IMR-90 (cell line): ENCODE measurements around the gene ZYX. TPM values are rescaled to one million over a fixed set of nuclear protein-coding genes. Genes with fewer than 3 reads are reported as not detected.

Source experiments
- ATAC-seq: fragments of 200-7000 bp; cut with Tn5 transposase; 2 replicates; pipeline ENCODE4 v1.9.1; 2020; ENCODE audit warnings: low read depth, mild to moderate bottlenecking, moderate library complexity
- BruUV-seq: library from RNA; stranded (reverse); fragments of 400-500 nt; replicated peaks from 2 replicates; lab custom pipeline; 2021; lab: Mats Ljungman, UMichigan
- CTCF ChIA-PET: fragments of 300-600 bp; formaldehyde crosslinking; extraction: SDS; loops from one replicate; lab custom pipeline; 2021; ENCODE audit warnings: antibody characterized with exemption; lab: Yijun Ruan, JAX
- POLR2A ChIA-PET: fragments of 300-600 bp; sonication (Branson Sonifier 250); formaldehyde crosslinking; loops from one replicate; lab custom pipeline; 2022; ENCODE audit warnings: antibody characterized with exemption; ENCODE audit not compliant: unreplicated experiment; lab: Charles Lee
- DNase-seq: peaks from one replicate; pipeline ENCODE4 v3.0.0; 2013
- H2AFZ ChIP-seq: replicated peaks from 2 replicates; pipeline ENCODE3; 2013; ENCODE audit warnings: low read length, mild to moderate bottlenecking; ENCODE audit not compliant: poor library complexity
- H2AK5ac ChIP-seq: 2 replicates; pipeline ENCODE4 v1.6.1; 2013; ENCODE audit warnings: low read depth, low read length, inconsistent platforms
- H2AK9ac ChIP-seq: replicated peaks from 2 replicates; pipeline ENCODE3; 2013; ENCODE audit warnings: mild to moderate bottlenecking, low read depth, low read length, moderate library complexity; ENCODE audit not compliant: poor library complexity
- H2BK120ac ChIP-seq: 2 replicates; pipeline ENCODE4 v1.6.1; 2013; ENCODE audit warnings: low read depth, low read length, inconsistent platforms
- H2BK15ac ChIP-seq: 3 replicates; pipeline ENCODE4 v1.6.1; 2013; ENCODE audit warnings: low read depth, low read length, inconsistent platforms
- H2BK20ac ChIP-seq: 2 replicates; pipeline ENCODE4 v1.6.1; 2013; ENCODE audit warnings: low read depth, mild to moderate bottlenecking, inconsistent platforms, low read length, moderate library complexity
- H2BK5ac ChIP-seq: 2 replicates; pipeline ENCODE4 v1.6.1; 2013; ENCODE audit warnings: mild to moderate bottlenecking, low read depth, low read length, inconsistent platforms; ENCODE audit not compliant: poor library complexity, severe bottlenecking
- H3K14ac ChIP-seq: replicated peaks from 2 replicates; pipeline ENCODE4 v1.6.1; 2013; ENCODE audit warnings: low read depth, low read length, inconsistent platforms
- H3K18ac ChIP-seq: 2 replicates; pipeline ENCODE4 v1.6.1; 2013; ENCODE audit warnings: low read depth, low read length, control low read depth
- H3K23ac ChIP-seq: 2 replicates; pipeline ENCODE4 v1.6.1; 2013; ENCODE audit warnings: low read depth, low read length, inconsistent platforms
- H3K27ac ChIP-seq: 2 replicates; pipeline ENCODE4 v1.5.1; 2013; ENCODE audit warnings: mild to moderate bottlenecking, control low read depth, low read length; ENCODE audit not compliant: insufficient read depth
- H3K27me3 ChIP-seq: 2 replicates; pipeline ENCODE4 v1.6.1; 2013; ENCODE audit warnings: low read length; ENCODE audit not compliant: control insufficient read depth, insufficient read depth
- H3K36me3 ChIP-seq: 2 replicates; pipeline ENCODE4 v1.6.1; 2013; ENCODE audit warnings: low read length, mixed read lengths; ENCODE audit not compliant: control insufficient read depth, insufficient read depth
- H3K4ac ChIP-seq: 2 replicates; pipeline ENCODE4 v1.6.1; 2013; ENCODE audit warnings: low read depth, low read length, inconsistent platforms
- H3K4me1 ChIP-seq: 2 replicates; pipeline ENCODE4 v1.6.1; 2013; ENCODE audit warnings: low read length, mixed read lengths; ENCODE audit not compliant: control insufficient read depth, insufficient read depth
- H3K4me2 ChIP-seq: 2 replicates; pipeline ENCODE4 v1.6.1; 2013; ENCODE audit warnings: low read depth, mild to moderate bottlenecking, control low read depth, low read length, moderate library complexity
- H3K4me3 ChIP-seq: 2 replicates; pipeline ENCODE4 v1.5.1; 2013; ENCODE audit warnings: low read depth, mild to moderate bottlenecking, control low read depth, low read length, moderate library complexity; ENCODE audit not compliant: insufficient read depth
- H3K56ac ChIP-seq: 2 replicates; pipeline ENCODE4 v1.6.1; 2013; ENCODE audit warnings: low read length, inconsistent platforms; ENCODE audit not compliant: insufficient read depth; ENCODE audit errors: extremely low read depth
- H3K79me1 ChIP-seq, 2 experiments: 2 replicates each; pipeline ENCODE4 v1.6.1; 2013; ENCODE audit warnings: low read length in 2 of 2, inconsistent platforms in 1 of 2, low read depth in 1 of 2
- H3K9ac ChIP-seq: 2 replicates; pipeline ENCODE4 v1.6.1; 2013; ENCODE audit warnings: low read depth, low read length, control low read depth
- H3K9me1 ChIP-seq: 2 replicates; pipeline ENCODE4 v1.6.1; 2013; ENCODE audit warnings: low read length, inconsistent platforms; ENCODE audit not compliant: insufficient read depth
- H3K9me3 ChIP-seq: 2 replicates; pipeline ENCODE4 v1.6.1; 2013; ENCODE audit warnings: low read length; ENCODE audit not compliant: control insufficient read depth, insufficient read depth
- H4K20me1 ChIP-seq: 2 replicates; pipeline ENCODE4 v1.6.1; 2013; ENCODE audit warnings: low read length, inconsistent platforms; ENCODE audit not compliant: insufficient read depth
- H4K5ac ChIP-seq: 2 replicates; pipeline ENCODE4 v1.6.1; 2013; ENCODE audit warnings: mild to moderate bottlenecking, low read depth, low read length, control low read depth
- H4K8ac ChIP-seq, 2 experiments: 2 replicates each; pipeline ENCODE4 v1.6.1; 2013; ENCODE audit warnings: low read depth in 2 of 2, low read length in 2 of 2, control low read depth in 1 of 2, inconsistent platforms in 1 of 2
- H4K91ac ChIP-seq: 2 replicates; pipeline ENCODE4 v1.6.1; 2013; ENCODE audit warnings: low read depth, low read length, inconsistent platforms; ENCODE audit not compliant: insufficient read depth
- BHLHE40 ChIP-seq: fragments of 150-350 bp; IDR thresholded peaks from 2 replicates; pipeline ENCODE4 v1.6.1; 2016; ENCODE audit warnings: mild to moderate bottlenecking, low read depth, low read length
- CEBPB ChIP-seq: IDR thresholded peaks from 2 replicates; pipeline ENCODE4 v1.6.1; 2012; ENCODE audit warnings: low read depth, low read length, improper control_type of control experiment
- CHD1 ChIP-seq: IDR thresholded peaks from 2 replicates; pipeline ENCODE4 v1.6.1; 2012; ENCODE audit warnings: low read depth, low read length, improper control_type of control experiment
- CTCF ChIP-seq: conservative IDR thresholded peaks from 2 replicates; pipeline ENCODE4 v1.5.1; 2012; ENCODE audit warnings: mild to moderate bottlenecking, low read depth, low read length, improper control_type of control experiment
- FOS ChIP-seq: fragments of 150-350 bp; IDR thresholded peaks from 2 replicates; pipeline ENCODE4 v1.6.1; 2016; ENCODE audit warnings: low read depth, low read length
- MAFK ChIP-seq: IDR thresholded peaks from 2 replicates; pipeline ENCODE4 v1.6.1; 2012; ENCODE audit warnings: low read depth, low read length, improper control_type of control experiment
- MAZ ChIP-seq: IDR thresholded peaks from 2 replicates; pipeline ENCODE4 v1.6.1; 2012; ENCODE audit warnings: low read depth, mild to moderate bottlenecking, low read length, improper control_type of control experiment, moderate library complexity, borderline replicate concordance
- MXI1 ChIP-seq: IDR thresholded peaks from 2 replicates; pipeline ENCODE4 v1.6.1; 2012; ENCODE audit warnings: low read depth, mild to moderate bottlenecking, low read length, moderate library complexity, borderline replicate concordance
- NFE2L2 ChIP-seq: fragments of 150-350 bp; IDR thresholded peaks from 2 replicates; pipeline ENCODE4 v1.6.1; 2016; ENCODE audit warnings: low read depth, mild to moderate bottlenecking, low read length
- POLR2A ChIP-seq: IDR thresholded peaks from 2 replicates; pipeline ENCODE4 v1.6.1; 2012; ENCODE audit warnings: mild to moderate bottlenecking, low read depth, low read length
- RAD21 ChIP-seq: IDR thresholded peaks from 2 replicates; pipeline ENCODE4 v1.6.1; 2012; ENCODE audit warnings: low read length, improper control_type of control experiment
- RCOR1 ChIP-seq: IDR thresholded peaks from 2 replicates; pipeline ENCODE4 v1.6.1; 2012; ENCODE audit warnings: mild to moderate bottlenecking, low read length, improper control_type of control experiment; ENCODE audit not compliant: insufficient replicate concordance
- RFX5 ChIP-seq: IDR thresholded peaks from 2 replicates; pipeline ENCODE4 v1.8.0; 2012; ENCODE audit warnings: low read depth, mild to moderate bottlenecking, low read length, moderate library complexity
- SMC3 ChIP-seq: fragments of 150-350 bp; IDR thresholded peaks from 2 replicates; pipeline ENCODE4 v1.6.1; 2016; ENCODE audit warnings: low read depth, mild to moderate bottlenecking, antibody characterized with exemption, low read length, moderate library complexity
- WGBS, 2 experiments: methylation state at CpG; one replicate each; pipeline versions ENCODE4 v1.1.5 to v1.1.7; 2013; ENCODE audit warnings: missing lambda C conversion rate in 2 of 2; ENCODE audit not compliant: insufficient read length in 1 of 2; ENCODE audit errors: extremely low coverage in 2 of 2; 5-methylcytosine and 5-hydroxymethylcytosine counted together
- dilution Hi-C: fragments of 300-500 bp; cut with HindIII; formaldehyde crosslinking; loops from one replicate; pipeline ENCODE4 v1.14.3; 2018; ENCODE audit warnings: low sequenced_read_pairs; ENCODE audit not compliant: unreplicated experiment
- in situ Hi-C: fragments of 300-500 bp; cut with MboI; formaldehyde crosslinking; loops from 3 replicates; pipeline ENCODE4 v1.14.3; 2019; ENCODE audit warnings: low sequenced_read_pairs, inconsistent platforms, mixed read lengths
- intact Hi-C: fragments of 100-400 bp; cut with micrococcal nuclease; formaldehyde crosslinking; loops from 2 replicates; pipeline ENCODE4 v1.10.0; 2022
- polyA plus RNA-seq, 3 experiments: library from polyadenylated mRNA; depleted of rRNA; stranded (reverse); fragments of >200 nt; gene quantifications; 2 replicates each; pipeline ENCODE4 v1.2.3, GENCODE V29; 2012; ENCODE audit warnings: low replicate concordance in 1 of 3
- total RNA-seq: library from RNA; depleted of rRNA; stranded (reverse); fragments of >200 nt; gene quantifications from 2 replicates; pipeline ENCODE4 v1.2.3, GENCODE V29; 2012
- TF ChIP-seq, protein P1 (sequence below): fragments of 150-350 bp; IDR thresholded peaks from 2 replicates; pipeline ENCODE4 v1.6.1; 2017; ENCODE audit warnings: mild to moderate bottlenecking, antibody characterized with exemption, low read length, low read depth

ZYX gene
- total and polyA plus RNA-seq, 2 of the 4 experiments (the other 2 are of a cell fraction) = 22.6 to 334 TPM

DNA sequence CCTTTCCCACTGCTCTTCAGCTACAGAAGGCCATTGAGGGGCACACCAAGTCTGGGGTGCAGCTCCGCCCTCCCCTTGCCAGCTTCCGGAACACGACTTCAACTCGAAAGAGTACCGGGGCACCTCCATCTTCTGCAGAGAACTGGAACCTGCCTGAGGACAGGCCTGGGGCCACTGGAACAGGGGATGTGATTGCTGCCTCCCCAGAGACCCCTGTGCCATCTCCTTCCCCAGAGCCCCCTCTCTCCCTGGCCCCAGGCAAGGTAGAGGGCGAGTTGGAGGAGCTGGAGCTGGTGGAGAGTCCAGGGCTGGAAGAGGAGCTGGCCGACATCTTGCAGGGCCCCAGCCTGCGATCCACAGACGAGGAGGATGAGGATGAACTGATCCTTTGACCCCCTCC is 29.6 kb upstream of the ZYX start:
- ChIA-PET CTCF (no interaction called here), POLR2A (no interaction called here)
- Histone ChIP-seq H3K23ac (no peak overlapping the region), H3K27ac (no peak overlapping the region), H3K4me2 (no peak overlapping the region), H3K27me3 (peaks cover 36% of the 10 kb centered on the region), H2BK5ac (no peak overlapping the region), H3K9me1 (no peaks in the 10 kb centered on the region; the same call in 1 of the 2 replicates), H2BK120ac (no peak overlapping the region), H2BK20ac (no peak overlapping the region), H3K79me1 (no peaks in the 10 kb centered on the region), H3K18ac (no peak overlapping the region), H2AK5ac (no peak overlapping the region), H2AK9ac (no peak overlapping the region), H3K9me3 (no peaks in the 10 kb centered on the region), H3K14ac (no peak overlapping the region), H2AFZ (no peak overlapping the region), H3K56ac (no peak overlapping the region), H4K91ac (no peak overlapping the region), H4K8ac (no peak overlapping the region), H4K20me1 (no peaks in the 10 kb centered on the region), H4K5ac (no peak overlapping the region), H3K9ac (no peak overlapping the region), H3K4me1 (no peaks in the 10 kb centered on the region), H2BK15ac (no peak overlapping the region), H3K36me3 (no peaks in the 10 kb centered on the region), H3K4me3 (no peak overlapping the region), H3K4ac (no peak overlapping the region)
- BruUV-seq = no TSS peak
- TF ChIP-seq CTCF = no peak
- TF ChIP-seq FOS = no peak
- no peak for TF ChIP-seq NFE2L2
- TF ChIP-seq RAD21 = no peak
- TF ChIP-seq, protein P1, sequence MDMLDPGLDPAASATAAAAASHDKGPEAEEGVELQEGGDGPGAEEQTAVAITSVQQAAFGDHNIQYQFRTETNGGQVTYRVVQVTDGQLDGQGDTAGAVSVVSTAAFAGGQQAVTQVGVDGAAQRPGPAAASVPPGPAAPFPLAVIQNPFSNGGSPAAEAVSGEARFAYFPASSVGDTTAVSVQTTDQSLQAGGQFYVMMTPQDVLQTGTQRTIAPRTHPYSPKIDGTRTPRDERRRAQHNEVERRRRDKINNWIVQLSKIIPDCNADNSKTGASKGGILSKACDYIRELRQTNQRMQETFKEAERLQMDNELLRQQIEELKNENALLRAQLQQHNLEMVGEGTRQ = no peak
- no peak for TF ChIP-seq POLR2A
- no peak for TF ChIP-seq BHLHE40
- TF ChIP-seq RCOR1 = no peak
- no peak for TF ChIP-seq MAZ
- TF ChIP-seq SMC3 = no peak
- no peak for TF ChIP-seq MXI1
- no peak for TF ChIP-seq CEBPB
- TF ChIP-seq MAFK = no peak
- TF ChIP-seq RFX5 = no peak
- TF ChIP-seq CHD1 = no peak
- in situ Hi-C loops = no loop called here
- WGBS, 2 experiments = no CpG with 5 or more reads among the region's 9 CpGs
- ATAC-seq (no peak), DNase-seq (no peak)
- intact Hi-C loops = no loop called here
- dilution Hi-C loops = no loop called here
